H1 (cell line): ENCODE measurements around the gene PAWR. TPM values are rescaled to one million over a fixed set of nuclear protein-coding genes. Genes with fewer than 3 reads are reported as not detected.

ENCODE experiments used
- CHD7 ChIP-seq: fragments of 300-600 bp; sonication (generic); IDR thresholded peaks from 2 replicates; pipeline ENCODE4 v1.7.1; 2012; ENCODE audit warnings: low read length, moderate library complexity, mild to moderate bottlenecking, inconsistent platforms; ENCODE audit not compliant: insufficient replicate concordance
- GABPA ChIP-seq: IDR thresholded peaks from 2 replicates; pipeline ENCODE4 v1.6.1; 2011; ENCODE audit warnings: mild to moderate bottlenecking, low read length, moderate library complexity, borderline replicate concordance; ENCODE audit not compliant: insufficient read depth
- polyA plus RNA-seq, 7 experiments: library from polyadenylated mRNA; depleted of rRNA in 3 of 7; stranded (reverse) in 5 of 7; unstranded in 2 of 7; fragments of >200 nt in 5 of 7; fragments of 200-250 nt in 2 of 7; gene quantifications; 1 replicate in 5 of 7; 2 replicates in 1 of 7; 4 replicates in 1 of 7; pipeline versions ENCODE4 v1.2.1 to v1.2.3, GENCODE V29; 2011 to 2013; ENCODE audit warnings: missing spikeins in 2 of 7, mixed read lengths in 2 of 7
- total RNA-seq: library from RNA; stranded (reverse); fragmentation: NEBNext Ultra II Directional; extraction: Animal tissue kit (Norgen Biotek cat#: 25700); gene quantifications from 2 replicates; pipeline ENCODE4 v1.2.1, GENCODE V29; 2021

The PAWR gene
- total and polyA plus RNA-seq, 2 of the 8 experiments (the other 6 are each of a cell fraction or from before 2014, with no cell fraction given), result 28.3 to 327 TPM

- TF ChIP-seq CHD7, result no peak
- TF ChIP-seq GABPA, result no peak
Measured at GRCh38 chr12:79685068-79685467, 5.7 kb downstream of the PAWR start (continued).
